ENCODE results near the gene KCNJ13.

Gene KCNJ13

DNA sequence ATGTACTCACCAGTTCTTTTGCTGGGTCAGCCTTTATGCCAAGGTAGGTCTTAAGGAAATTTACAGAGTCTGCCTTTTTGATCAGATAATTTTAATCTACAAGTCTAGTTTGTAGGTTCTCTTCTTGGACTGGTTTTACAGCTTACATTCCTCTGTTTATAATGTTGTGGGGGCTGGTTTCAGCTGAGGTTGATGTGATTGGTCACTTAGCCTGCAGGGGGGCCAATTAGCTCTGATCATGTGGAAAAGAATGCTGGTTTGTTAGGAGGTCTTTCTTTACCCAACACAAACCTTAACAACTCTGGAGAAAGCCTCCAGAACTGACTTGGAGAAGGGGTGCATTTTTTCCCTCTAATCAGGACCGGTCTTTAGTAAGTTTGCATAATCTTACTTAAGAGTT lies at the start of gene KCNJ13:
KCNJ13 (minus strand) TSS at position 131 of the 400 bp plus-strand sequence. CDS start 5,203 bp downstream, outside the sequence.
- DNase-seq, result no peak

DNA sequence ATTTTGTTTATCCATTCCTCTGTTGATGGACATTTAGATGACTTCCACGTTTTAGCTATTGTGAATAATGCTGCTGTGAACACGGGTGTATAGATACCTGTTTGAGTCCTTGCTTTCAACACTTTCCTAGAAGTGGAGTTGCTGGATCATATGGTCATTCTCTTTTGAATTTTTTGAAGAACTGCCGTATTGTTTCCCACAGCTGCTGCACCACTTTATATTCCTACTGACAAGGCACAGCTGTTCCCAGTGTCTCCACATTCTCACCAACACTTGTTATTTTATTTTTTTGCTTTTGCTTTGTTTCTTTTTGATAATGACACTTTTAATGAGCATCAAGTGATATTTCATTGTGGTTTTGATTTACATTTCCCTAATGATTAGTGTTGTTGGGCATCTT lies 41.4 kb upstream of the KCNJ13 start:
- no peak for DNase-seq

DNA sequence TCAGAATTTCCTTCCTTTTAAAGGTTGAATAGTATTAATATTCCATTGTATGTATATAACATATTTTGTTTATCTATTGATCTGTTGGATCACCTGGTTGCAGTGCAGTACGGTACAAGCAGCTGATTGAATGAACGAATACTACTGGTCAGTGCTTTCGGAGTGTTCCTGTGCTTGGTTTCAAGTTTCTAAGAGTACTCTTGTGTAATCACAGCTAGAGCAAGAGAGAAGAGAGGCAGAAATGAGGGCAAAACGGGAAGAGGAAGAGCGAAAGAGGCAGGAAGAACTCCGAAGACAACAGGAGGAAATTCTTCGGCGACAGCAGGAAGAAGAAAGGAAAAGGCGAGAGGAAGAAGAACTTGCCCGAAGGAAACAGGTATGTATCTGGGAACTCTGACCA lies 40.3 kb upstream of the KCNJ13 start:
- DNase-seq, result no peak

DNA sequence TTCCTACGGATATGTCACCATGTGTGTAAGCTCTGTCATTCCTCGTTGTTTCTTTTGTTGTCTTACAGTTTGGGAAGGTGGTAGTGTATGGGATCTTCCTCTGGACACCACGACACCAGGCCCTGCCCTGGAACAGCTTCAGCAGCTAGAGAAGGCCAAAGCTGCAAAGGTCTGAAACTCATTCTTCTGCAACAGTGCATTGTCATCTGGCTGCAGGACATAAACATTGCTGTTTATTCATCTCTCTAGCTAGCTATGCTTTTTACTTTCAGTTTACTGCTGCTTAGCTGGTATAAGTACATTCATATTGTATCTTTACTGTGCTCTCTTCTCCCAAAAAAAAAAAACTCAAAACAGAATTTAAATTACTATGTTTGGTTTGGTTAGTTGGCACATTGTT lies 39.2 kb upstream of the KCNJ13 start:
- DNase-seq, result no peak

DNA sequence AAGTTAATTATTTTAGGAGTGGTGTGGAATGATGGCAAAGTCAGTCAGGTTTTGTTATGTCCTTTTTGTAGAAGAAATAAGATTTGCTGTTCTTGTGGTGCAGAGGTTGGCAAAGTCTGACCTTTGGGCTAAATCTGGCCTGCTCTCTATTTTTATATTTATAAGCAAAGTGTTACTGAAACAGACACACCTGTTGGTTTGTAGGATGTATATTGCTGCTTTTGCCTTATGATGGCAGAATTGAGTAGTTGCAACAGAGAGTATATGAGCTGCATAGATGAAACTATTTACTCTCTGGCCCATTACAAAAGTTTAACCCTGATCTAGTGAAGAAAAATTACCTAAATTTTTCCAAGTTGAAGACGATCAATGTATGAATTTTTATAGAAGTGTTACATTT lies 34.1 kb upstream of the KCNJ13 start:
- no peak for DNase-seq

DNA sequence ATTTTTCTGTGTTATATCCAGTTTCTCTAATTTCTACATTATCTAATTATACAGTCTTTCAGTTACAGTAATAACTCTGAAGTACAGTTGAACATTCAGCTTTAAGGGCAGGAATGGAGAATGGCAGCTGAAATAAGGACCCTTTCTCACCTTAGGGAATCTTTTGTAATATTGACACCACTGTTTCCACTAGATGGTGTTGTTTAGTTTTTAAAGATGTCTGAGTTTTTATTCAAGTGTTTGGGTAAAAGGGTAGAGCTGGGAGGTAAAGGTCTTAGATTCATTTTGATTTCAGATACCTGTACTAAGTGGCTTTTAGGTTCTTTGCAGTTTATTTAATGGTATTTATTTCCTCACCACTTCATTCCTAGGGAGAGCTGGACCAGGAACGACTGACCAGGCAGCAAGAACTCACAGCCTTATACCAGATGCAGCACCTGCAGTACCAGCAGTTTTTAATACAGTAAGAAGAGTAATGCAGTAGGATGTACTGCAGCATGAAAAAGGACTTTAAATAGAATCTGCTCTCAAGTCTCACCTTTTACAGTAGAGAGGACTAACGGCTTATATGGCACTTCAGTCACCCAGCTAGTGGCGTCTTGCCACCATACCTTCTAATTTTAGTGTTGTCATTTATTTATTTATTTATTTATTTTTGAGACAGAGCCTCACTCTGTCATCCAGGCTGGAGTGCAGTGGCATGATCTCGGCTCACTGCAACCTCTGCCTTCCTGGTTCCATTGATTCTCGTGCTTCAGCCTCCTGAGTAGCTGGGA lies 33.2 kb upstream of the KCNJ13 start:
- DNase-seq, result no peak

DNA sequence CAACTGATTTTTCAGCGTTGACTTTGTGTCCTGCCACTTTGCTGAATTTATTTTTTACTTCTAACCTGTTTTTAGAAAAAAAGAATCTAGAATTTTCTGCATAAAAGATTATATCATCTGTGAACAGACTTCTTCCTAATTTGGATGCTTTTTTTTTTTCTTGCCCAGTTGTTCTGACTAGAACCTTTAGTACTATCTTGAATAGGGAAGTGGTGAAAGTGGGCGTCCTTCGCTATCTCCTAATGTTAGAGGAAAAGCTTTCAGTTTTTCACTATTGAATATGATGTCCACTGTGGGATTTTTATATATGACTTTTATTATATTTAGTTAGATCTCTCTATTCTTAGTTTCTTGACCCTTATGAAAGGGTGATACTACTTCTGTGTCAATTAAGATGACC lies 25.7 kb upstream of the KCNJ13 start:
- no peak for DNase-seq

DNA sequence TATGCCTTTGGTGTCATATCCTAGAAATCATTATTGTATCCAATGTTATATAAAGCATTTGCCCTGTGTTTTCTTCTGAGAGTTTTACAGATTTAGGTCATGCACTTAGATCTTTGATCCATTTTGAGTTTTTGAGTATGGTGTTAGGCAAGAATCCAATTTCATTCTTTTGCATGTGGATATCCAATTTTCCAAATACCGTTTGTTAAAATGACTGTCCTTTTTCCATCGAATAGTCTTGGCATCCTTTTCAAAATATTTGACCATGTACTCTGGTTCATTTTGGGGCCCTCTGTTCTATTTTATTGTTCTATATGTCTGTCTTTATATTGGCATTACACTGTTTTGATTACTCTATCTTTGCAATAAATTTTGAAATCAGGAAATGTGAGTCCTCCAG lies 23.8 kb upstream of the KCNJ13 start:
- no peak for DNase-seq

DNA sequence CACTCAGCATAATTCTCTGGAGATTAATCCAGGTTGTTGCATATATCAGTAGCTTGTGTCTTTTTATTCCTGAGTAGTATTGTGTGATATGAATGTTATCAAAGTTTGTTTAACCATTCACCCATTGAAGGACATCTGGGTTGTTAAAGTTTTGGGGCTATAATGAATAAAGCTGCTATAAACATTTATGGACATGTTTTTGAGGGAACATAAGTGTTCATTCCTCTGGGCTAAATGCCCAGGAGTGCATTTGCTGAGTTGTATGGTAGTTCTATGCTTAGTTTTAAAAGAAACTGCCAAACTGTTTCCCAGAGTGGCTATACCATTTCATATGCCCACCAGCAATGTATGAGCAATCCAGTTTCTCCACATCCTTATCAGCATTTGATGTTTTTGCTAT lies 21.8 kb upstream of the KCNJ13 start:
- DNase-seq, result no peak

DNA sequence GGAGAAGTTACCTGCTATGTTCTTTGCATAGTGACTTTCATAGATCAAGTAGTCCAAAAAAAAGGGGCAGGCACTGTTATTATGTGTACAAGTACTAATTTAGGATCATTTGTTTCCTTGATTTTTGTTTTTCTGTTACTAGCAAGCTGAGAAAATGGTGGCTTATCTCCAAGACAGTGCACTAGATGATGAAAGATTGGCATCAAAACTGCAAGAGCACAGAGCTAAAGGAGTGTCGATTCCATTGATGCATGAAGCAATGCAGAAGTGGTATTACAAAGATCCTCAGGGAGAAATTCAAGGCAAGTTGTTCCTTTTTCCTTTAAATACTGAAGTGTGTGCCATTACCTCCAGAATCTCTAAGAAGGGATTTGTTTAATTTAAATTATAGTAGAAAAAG lies 19.6 kb upstream of the KCNJ13 start:
- no peak for DNase-seq

DNA sequence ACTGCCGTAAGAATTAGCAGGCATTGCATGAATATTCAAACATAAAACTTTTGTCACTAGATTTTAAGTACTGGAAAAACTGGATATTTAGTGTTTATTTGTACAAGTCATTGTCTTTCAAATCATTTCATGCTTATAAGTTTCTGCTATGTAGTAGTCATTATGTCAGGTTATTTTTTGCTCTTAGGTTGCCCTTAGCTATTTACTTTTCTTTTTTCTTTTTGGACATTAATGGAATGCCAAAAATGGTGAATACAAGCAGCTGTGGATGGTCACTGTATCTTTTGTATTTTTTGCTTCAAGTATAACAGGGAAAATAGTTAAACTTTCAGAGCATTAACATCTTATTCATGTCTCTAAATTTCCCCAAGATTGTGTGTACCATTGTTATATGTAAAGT lies 18.6 kb upstream of the KCNJ13 start:
- no peak for DNase-seq

DNA sequence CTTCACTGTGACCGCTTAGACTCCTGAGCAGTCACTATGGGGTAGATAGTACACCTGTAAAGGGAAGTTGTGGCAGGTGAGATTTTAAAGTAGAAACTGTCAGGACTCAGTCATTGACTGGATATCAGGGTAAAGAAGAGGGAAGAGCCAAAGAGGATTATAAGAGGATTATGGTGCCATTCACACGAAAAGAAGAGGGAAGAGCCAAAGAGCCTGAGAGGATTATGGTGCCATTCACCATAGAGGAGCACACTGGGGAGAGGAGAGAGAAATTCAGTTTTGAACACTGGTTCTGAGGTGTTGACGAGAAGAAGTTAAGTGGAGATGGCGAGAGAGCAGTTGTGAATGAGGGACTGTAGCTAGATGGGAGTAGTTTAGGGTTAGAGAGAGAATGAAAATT lies 16.9 kb upstream of the KCNJ13 start:
- no peak for DNase-seq

DNA sequence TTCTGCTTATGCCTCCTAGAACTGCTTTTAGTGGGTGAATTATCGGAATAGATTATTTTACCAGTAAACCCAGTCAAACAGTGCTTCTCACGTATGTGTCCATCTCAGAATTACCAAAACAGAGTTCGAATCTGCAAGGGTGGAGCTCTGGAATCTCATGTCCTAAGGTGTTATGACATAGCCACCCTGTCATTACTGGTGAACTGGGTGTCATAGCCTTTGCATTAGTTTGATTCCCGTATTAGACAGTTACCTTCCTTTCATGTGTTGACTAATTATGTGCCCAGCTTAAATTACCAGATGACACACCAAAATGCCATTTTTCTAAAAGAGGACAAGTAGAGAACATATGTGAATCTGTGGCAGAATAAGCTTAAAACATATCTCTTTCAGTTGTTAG lies 15.2 kb upstream of the KCNJ13 start:
- DNase-seq, result no peak

DNA sequence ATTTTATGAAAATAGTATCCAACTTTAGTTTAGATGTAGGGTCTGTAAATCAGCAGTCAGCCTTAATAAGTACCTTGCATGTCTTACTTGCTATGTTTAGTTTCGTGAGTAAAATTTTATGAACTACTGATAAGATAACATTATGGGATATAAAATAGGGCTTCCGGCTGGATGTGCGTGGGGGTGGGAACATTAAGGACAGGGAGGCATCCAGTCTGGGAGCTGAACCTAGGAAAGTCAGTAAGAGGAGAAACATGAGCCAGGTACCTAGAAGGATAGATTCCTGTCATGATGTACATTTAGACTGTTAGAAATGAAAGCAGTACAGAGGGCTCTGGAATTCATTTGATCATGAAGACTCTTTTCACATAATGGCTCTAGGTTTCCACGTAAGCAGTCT lies 12.7 kb upstream of the KCNJ13 start:
- no peak for DNase-seq

DNA sequence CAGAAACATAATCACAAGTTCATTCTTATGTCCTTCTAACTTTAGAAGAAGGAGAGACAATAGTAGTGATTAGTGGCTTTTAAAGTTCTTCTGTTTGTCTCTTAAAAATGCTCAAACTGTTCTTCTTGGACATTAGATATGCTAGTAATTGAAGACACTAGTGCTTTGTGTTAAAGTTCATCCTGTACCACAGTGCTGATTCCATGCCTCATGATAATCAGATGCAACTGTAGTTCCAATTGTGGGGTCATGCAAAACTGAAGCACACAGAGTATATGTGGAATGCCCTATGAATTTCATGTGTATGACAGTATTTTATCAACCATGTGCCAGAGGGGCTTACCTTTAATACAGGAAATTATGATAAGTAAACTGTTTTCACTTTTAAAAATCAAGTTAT lies 11.4 kb upstream of the KCNJ13 start:
- DNase-seq, result no peak

DNA sequence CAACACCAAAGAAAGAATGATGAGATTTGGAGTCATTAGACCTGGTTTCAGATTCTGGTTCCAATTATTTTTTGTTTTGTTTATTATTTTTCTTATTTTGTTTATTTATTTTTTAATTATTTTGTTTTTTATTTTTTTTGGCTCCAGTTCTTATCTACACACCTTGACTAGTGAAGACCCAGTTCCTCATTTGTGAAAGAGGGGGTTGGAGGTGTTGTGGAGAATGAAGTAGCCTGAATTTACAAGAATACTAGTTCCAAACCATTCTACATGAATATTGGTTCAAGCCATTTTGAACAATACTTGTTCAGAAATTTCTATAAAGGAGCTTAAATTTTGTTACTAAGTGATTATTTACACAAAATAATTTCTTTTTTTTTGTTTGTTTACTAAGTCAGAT lies 6.9 kb upstream of the KCNJ13 start:
- DNase-seq, result no peak

DNA sequence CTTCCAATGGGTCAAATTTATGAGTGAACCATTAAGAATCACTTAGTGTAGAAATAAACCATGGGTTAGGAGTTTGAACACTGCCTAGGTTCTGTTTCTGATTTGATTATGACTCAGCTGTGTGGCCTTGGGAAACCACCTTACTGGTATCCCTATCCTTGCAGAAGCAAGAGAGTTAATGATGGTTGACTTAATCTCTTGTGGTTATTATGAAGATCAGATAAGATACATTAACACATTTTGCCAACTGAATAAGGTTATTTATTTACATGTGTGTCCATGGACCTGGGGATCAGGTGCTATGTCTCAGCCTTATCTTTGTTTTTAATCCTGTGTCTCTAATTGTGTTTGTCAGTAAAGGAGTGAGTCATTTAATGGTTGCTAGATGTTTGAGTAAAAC lies 5.4 kb upstream of the KCNJ13 start:
- no peak for DNase-seq

DNA sequence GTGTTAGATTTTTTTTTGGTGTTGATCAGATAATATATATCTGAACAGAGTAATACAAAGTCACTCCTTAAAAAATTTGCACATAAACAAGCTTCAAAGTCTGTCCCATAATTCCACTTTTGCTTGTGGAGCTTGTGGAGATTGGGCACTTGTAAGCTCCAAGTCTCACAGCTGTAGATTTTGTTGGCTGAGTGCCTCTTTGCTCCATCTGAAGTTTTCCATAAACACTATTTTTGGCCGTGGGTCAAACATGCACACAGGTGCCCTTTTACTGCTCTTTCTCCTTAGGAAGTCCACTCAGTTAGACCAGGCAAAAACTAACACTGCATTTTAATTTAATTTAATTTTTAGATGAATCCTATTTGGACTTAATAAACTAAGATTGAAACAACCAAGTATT lies 3.6 kb upstream of the KCNJ13 start:
- DNase-seq, result no peak

DNA sequence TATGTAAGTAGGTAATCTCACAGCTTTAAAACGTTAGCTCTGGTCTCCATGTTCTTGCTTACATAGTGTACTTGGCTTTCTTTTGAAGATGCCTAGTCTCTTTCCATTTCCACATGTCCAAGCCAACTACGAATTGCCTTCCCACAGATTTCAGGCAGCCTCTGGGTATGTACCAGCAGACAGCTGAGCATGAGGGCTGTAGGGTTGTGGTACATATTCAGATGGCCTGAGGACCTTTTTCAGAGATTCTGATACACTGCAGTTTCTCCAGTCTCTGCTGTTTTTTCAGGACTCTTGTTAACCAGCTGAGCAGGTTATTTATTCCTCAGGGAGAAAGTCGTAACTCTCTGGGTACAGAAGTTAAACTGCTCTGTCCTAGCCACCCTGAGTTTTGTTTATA lies 3.1 kb upstream of the KCNJ13 start:
- DNase-seq, result no peak

DNA sequence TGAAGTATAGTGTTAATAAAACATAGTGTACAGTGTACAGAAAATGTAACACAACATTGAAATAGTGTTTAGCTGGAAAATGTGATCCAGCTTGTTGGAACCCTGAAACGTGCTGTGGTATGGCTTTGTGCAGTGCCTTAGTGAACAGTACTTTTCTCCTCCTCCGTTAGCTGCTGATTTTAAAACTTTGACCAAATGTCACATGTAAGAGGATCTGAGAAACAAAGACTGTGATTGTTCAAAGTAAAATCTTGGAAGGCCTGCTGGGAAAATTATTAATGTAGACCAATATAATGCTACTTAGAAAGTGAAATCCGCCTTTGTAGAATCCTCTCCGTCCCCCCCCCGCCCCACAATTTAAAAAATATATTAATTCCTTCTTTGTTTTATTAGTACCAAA lies 911 bp upstream of the KCNJ13 start:
- no peak for DNase-seq

DNA sequence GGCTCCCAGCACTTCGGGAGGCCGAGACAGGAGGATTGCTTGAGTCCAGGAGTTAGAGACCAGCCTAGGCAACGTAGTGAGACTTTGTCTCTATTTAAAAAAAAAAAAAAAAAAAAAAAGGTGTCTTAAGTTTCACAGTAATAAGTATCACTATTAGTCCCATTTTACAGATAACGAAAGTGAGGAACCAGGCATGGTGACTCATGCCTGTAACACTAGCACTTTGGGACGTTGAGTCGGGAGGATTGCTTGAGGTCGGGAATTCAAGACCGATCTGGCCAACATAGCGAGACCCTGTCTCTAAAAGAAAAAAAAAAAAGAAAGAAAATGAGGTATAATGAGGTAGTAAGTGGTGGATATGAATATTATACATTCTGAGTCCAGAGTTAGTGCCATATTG lies 2.5 kb downstream of the KCNJ13 start:
- no peak for DNase-seq

DNA sequence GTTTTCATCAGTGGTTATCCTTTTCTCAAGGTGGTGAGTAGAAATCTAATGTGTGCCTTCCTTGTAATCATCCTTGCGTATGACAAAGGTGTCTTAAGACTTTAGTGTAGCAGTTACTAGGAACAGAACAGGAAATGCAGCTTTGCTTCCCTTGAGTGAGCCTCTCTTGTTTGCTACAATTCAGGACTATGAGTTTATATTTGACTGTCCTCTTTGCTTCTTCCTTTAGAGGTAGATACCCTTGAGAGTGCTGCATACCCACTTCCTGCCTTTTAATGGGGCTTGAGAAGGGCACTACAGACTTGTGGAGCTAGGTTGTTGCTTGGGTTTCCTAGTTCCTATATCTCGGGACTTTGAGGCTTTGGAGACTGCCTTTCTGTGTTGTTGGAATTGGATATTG lies 3.8 kb downstream of the KCNJ13 start:
- DNase-seq, result no peak

DNA sequence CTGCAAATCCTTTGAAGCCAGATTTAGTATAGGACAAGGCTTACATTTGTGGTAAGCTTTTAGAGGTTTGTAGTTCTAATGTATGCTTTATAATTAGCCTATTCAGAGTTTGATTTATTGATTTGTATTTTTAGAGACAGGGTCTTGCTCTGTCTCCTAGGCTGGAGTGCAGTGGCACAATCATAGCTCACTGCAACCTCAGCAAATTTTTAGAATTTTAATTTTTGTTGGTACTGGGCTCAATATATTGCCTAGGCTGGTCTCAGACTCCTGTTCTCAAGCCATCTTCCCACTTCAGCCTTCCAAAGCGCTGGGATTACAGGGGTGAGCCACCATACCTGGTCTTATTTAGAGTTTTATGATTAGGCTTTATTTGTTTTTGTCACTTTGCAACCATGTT lies 4.5 kb downstream of the KCNJ13 start:
- DNase-seq, result no peak

DNA sequence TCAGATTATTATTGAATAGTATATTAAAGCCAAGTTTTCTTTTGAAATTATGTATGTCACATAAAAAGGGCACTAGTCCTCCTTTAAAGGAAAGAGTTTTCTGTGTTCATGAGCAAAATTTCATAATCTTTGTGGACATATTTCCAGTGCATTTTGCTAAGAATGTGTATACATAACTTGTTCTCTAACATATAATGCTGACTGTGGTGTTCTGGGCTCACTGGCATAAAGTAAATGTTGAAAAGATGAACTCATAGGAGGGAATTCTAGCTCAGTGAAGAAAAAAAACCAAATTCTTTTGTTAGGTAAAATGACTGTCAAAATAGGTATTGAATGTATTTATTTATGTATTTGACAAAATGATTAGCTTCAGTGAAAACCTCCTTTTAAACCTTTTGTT lies 6.2 kb downstream of the KCNJ13 start:
- no peak for DNase-seq

DNA sequence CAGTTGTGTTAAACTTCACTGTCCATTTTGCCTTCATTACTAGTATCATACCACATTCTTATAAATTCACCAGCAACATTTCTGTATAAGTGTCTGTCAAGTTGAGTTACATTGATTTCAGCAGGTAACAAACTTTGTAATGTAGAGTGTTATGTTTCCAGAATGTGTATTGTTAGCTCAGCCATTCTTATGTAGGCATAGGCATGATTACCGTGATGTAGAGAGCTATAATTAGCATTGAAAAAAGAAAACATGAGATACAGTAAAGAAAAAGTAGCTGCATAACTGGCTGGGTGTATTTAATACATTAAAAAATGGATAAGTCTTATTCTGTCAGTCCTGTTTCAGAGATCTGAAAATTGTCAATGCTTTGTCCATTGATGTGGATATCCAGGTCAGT lies 8.5 kb downstream of the KCNJ13 start:
- DNase-seq, result no peak
